ENCODE measurements around the gene FBXO46. TPM values are rescaled to one million over a fixed set of nuclear protein-coding genes. Genes with fewer than 3 reads are reported as not detected.

FBXO46 gene
- total RNA-seq, 4 donors from 2014 or later, result 13.7 to 22.3 (median 17.4) TPM

DNA sequence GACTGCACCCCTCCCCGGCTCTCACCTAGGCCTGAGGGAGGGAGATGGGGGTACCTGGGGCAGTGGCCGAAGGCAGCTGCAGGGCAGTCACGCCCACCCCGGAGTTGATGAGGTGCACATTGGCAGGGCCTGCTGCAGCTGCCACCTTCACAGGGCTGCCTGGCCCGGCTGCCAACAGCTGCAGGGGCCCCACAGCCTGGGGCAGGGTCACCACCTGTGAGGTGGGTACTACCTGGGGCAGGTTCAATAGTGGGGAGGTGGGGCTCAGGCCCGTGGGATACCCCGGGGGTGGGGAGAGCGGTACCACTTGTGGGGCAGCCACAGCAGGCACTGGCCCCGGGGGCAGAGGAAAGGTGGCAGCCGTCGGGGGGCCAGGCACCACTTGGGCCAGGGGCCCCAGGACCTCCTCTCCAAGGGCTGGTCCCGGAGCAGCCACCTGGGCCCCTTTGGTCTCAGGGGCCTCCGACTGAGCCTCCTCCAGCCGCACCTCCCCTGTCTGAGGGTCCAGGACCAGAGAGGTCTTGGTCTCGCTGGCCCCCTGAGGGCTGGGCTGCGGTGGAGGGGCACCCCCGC lies 35.7 kb upstream of the FBXO46 start:
- TF ChIP-seq, protein P1, sequence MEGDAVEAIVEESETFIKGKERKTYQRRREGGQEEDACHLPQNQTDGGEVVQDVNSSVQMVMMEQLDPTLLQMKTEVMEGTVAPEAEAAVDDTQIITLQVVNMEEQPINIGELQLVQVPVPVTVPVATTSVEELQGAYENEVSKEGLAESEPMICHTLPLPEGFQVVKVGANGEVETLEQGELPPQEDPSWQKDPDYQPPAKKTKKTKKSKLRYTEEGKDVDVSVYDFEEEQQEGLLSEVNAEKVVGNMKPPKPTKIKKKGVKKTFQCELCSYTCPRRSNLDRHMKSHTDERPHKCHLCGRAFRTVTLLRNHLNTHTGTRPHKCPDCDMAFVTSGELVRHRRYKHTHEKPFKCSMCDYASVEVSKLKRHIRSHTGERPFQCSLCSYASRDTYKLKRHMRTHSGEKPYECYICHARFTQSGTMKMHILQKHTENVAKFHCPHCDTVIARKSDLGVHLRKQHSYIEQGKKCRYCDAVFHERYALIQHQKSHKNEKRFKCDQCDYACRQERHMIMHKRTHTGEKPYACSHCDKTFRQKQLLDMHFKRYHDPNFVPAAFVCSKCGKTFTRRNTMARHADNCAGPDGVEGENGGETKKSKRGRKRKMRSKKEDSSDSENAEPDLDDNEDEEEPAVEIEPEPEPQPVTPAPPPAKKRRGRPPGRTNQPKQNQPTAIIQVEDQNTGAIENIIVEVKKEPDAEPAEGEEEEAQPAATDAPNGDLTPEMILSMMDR (IDR thresholded peaks at IDR 0.05), result no peak
- no peak for TF ChIP-seq POLR2A (IDR thresholded peaks at IDR 0.05)
- Histone ChIP-seq H3K27me3 (no peaks in the 10 kb centered on the region), H3K4me1 (peaks cover 33 to 43% of the 10 kb centered on the region in 2 donors), H3K4me3 (replicated peaks in 1 of 3) (peak overlapping the region in 2 of 3 donors; percentile 59 to 93), H3K27ac (peak overlapping the region; percentile 91 to 96 (median 95)), H3K36me3 (peaks cover 0 to 3% of the 10 kb centered on the region in 2 donors), H3K9me3 (no peaks in the 10 kb centered on the region)
- DNase-seq, result no peak
- intact Hi-C loops (cut with DNase I), result loop anchor here (10.0 kb wide), 1 partner anchor 52 kb away; no protein-coding TSS in a partner anchor
- 57 to 70% methylated on average over 2 to 13 of the region's 17 CpGs for WGBS, 2 donors

DNA sequence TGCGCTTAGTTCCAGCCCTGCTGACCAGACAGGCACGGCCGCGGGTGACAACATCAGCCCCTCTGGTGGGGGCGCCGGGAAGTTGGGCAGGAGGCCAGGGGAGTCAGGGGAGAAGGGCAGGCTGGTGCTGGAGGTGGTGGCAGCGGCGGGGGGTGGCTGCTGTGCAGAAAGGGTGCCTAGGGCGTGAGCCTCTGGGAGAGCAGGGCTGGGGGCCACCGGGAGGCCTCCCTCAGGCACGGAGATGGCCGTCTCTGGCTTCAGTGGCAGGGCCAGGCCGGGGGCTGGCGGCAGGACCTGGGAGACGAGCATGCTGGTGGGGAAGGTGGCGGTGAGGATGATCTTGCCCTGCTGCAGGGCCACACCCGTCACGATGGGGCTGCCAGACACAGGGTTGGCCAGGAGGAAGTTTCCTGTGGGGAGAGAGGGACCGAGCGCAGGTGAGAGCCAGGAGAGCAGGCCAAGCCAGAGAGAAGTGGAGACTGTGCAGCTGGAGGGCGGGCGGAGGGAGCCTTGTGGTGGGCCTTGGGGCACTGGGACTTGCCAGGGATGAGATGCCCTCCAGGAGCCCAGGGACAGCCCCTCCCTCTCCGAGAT lies 35.1 kb upstream of the FBXO46 start:
- 83 to 89% methylated on average over 18 to 19 of the region's 23 CpGs for WGBS, 2 donors
- H3K36me3 ChIP-seq, result peaks cover 0 to 3% of the 10 kb centered on the region in 2 donors
- H3K9me3 ChIP-seq, result no peaks in the 10 kb centered on the region
- intact Hi-C loops (cut with DNase I), result loop anchor here (10.0 kb wide), 1 partner anchor 51 kb away; no protein-coding TSS in a partner anchor
- no peak overlapping the region for H3K4me3 ChIP-seq (replicated peaks in 1 of 3)
- DNase-seq, result no peak
- no peak for TF ChIP-seq POLR2A (IDR thresholded peaks at IDR 0.05)
- H3K27ac ChIP-seq, result peak overlapping the region in 2 of 3 donors; percentile 91 to 95
- no peaks in the 10 kb centered on the region for H3K27me3 ChIP-seq
- peaks cover 33 to 38% of the 10 kb centered on the region in 2 donors for H3K4me1 ChIP-seq

DNA sequence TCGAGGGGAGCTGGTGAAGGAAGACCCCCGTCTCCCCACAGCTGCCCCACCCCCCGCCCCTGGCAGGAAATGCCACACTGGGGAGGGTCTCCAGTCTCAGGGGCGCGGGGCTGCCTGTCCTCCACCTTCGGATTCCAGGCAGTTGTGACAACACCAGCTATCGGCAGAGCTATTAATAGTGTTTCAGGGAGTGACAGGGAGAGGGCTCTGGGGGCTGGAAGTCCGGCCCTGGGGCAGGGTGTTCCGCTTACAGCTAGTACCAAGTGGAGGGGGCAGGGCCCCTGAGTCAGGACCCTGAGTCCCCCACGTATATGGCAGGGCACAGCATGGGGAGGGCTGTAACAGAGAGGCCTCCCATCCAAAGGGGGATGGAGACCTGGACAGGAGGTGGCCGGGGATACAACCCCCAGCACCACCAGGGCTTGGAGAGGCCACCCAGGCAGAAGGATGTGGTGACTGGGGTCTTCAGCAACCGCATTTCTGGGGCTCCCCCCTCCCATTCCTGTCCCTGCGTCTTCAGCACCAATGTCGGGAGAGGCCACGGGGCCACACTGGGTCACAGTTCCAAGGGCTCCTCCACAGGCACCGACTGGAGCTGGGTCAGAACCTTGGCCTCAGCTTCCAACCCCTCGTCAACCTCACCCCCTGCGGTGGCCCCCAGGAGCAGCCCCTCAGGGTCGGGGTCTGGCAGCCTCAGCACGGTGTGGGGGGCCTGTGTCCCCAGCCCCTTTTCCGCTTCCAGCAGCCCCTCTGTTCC lies 34.4 kb upstream of the FBXO46 start:
- Histone ChIP-seq H3K27ac (peak overlapping the region; percentile 54 to 73 (median 59)), H3K36me3 (peaks cover 0 to 3% of the 10 kb centered on the region in 2 donors), H3K4me1 (peaks cover 33 to 37% of the 10 kb centered on the region in 2 donors), H3K9me3 (no peaks in the 10 kb centered on the region), H3K27me3 (no peaks in the 10 kb centered on the region), H3K4me3 (replicated peaks in 1 of 3) (no peak overlapping the region)
- TF ChIP-seq, protein P1 (IDR thresholded peaks at IDR 0.05), result no peak
- TF ChIP-seq POLR2A (IDR thresholded peaks at IDR 0.05), result no peak
- no peak for DNase-seq
- intact Hi-C loops (cut with DNase I), result loop anchor here (10.0 kb wide), 1 partner anchor 50 kb away; no protein-coding TSS in a partner anchor
- 71 to 74% methylated on average over 16 to 18 of the region's 21 CpGs for WGBS, 2 donors

DNA sequence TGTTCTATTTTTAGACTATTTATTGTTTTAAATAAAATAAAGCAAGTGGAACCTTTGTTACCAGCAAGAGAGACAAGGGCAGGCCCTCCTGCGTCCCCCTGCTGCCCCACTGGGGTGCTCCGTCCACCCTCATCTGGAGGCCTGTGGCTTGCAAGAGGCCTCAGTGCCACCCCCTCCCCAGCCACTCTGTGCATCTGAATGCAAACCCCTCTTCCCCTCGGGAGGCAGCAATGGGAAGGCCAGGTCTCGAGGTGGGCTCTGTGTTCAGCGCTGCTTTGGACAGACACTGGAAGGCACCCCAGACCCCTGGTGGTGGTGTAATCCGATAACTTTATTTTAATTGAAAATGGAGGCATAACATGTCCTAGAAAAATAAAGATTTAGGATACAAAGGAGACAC lies 33.8 kb upstream of the FBXO46 start:
- peak overlapping the region; percentile 54 to 73 (median 59) for H3K27ac ChIP-seq
- peaks cover 0 to 3% of the 10 kb centered on the region in 2 donors for H3K36me3 ChIP-seq
- no peak for DNase-seq
- intact Hi-C loops (cut with DNase I), result loop anchor here (10.0 kb wide), 1 partner anchor 50 kb away; no protein-coding TSS in a partner anchor
- no peaks in the 10 kb centered on the region for H3K9me3 ChIP-seq
- no peaks in the 10 kb centered on the region for H3K27me3 ChIP-seq
- no peak overlapping the region for H3K4me3 ChIP-seq (replicated peaks in 1 of 3)
- 53 to 61% methylated on average over 5 to 6 of the region's 6 CpGs for WGBS, 2 donors
- TF ChIP-seq POLR2A (IDR thresholded peaks at IDR 0.05), result no peak
- TF ChIP-seq, protein P1 (IDR thresholded peaks at IDR 0.05), result no peak
- peaks cover 33 to 37% of the 10 kb centered on the region in 2 donors for H3K4me1 ChIP-seq

DNA sequence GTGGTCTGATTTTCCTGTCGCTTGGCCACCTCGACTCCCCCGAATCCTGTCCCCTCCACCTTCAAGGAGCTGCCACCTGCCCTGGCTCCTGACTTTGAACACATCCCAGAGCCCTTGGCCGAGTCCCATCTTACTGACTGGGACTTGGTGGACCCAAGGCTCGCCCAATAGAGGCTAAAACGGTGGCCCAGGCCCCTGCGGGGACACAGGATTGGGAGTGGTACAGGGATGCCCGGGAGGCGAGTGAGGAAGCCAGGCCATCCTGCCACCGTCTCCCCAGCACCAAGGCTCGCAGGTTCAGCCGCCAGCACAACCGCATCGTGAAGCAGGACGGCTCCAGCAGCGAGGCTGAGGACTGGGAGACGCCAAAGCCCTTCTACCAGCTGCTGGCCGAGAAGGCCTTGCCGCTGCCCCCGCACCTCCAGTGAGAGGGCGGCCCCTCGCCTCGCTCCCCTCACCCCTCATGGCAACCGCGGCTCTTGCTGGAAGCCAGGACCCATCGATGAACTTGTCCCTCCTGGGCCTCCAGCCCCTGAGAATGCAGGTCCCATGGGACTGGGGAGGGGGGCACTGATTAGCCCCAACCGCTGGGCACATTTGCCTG lies 33.1 kb upstream of the FBXO46 start:
- TF ChIP-seq, protein P1 (IDR thresholded peaks at IDR 0.05), result no peak
- TF ChIP-seq POLR2A (IDR thresholded peaks at IDR 0.05), result no peak
- H3K27ac ChIP-seq, result peak overlapping the region; percentile 54 to 73 (median 59)
- no peak overlapping the region for H3K4me3 ChIP-seq (replicated peaks in 1 of 3)
- H3K9me3 ChIP-seq, result no peaks in the 10 kb centered on the region
- intact Hi-C loops (cut with DNase I), result loop anchor here (10.0 kb wide), 1 partner anchor 49 kb away; no protein-coding TSS in a partner anchor
- 58 to 72% methylated on average over 7 to 11 of the region's 27 CpGs for WGBS, 2 donors
- no peaks in the 10 kb centered on the region for H3K27me3 ChIP-seq
- DNase-seq, result no peak
- H3K4me1 ChIP-seq, result peaks cover 33 to 37% of the 10 kb centered on the region in 2 donors
- H3K36me3 ChIP-seq, result peaks cover 0 to 3% of the 10 kb centered on the region in 2 donors

Measured in thyroid gland (tissue), 4 donors.